GM19099 (cell line): Measurements from ENCODE around the gene USP34.
A peak's percentile ranks its signal among the peaks of the same experiment; 100 is the strongest.

Experiments
- POLR2A ChIP-seq: IDR thresholded peaks from 3 replicates; pipeline ENCODE4 v1.6.1; 2011; ENCODE audit warnings: low read depth; ENCODE audit not compliant: insufficient read length; ENCODE audit errors: extremely low read depth

USP34 gene

GRCh38 chr2:61470965-61471904, at the start of gene USP34:
Gene USP34, minus strand, starts transcription at chr2:61471087. Its CDS starts 395 bp downstream, at chr2:61470692.
- peak; percentile 92 for TF ChIP-seq POLR2A

GRCh38 chr2:61520261-61520660, 49.4 kb upstream of the USP34 start:
- no peak for TF ChIP-seq POLR2A

- TF ChIP-seq POLR2A: no peak
Measured at GRCh38 chr2:61512768-61513398, 42.0 kb upstream of the USP34 start.

GRCh38 chr2:61510674-61511671, 40.1 kb upstream of the USP34 start:
- TF ChIP-seq POLR2A: no peak

GRCh38 chr2:61504949-61505348, 34.1 kb upstream of the USP34 start:
- no peak for TF ChIP-seq POLR2A

- TF ChIP-seq POLR2A: no peak
Measured at GRCh38 chr2:61499060-61499459, 28.2 kb upstream of the USP34 start.

- peak; percentile 17 for TF ChIP-seq POLR2A
Measured at GRCh38 chr2:61493523-61493942, 22.6 kb upstream of the USP34 start.

- no peak for TF ChIP-seq POLR2A
Measured at GRCh38 chr2:61492476-61492875, 21.6 kb upstream of the USP34 start.

GRCh38 chr2:61485281-61485680, 14.4 kb upstream of the USP34 start:
- no peak for TF ChIP-seq POLR2A

GRCh38 chr2:61478086-61478485, 7.2 kb upstream of the USP34 start:
- TF ChIP-seq POLR2A: no peak

- TF ChIP-seq POLR2A: no peak
Measured at GRCh38 chr2:61471905-61472805, 1.3 kb upstream of the USP34 start.

GRCh38 chr2:61470122-61470951, 550 bp downstream of the USP34 start:
- TF ChIP-seq POLR2A: no peak
